Endothelial cell of umbilical vein (primary cell): ENCODE results near the gene SCAMP2. TPM values are rescaled to one million over a fixed set of nuclear protein-coding genes. Genes with fewer than 3 reads are reported as not detected.

Source experiments
- BruUV-seq: library from RNA; stranded (reverse); fragments of 400-500 nt; replicated peaks from 2 replicates; lab custom pipeline; 2021; lab: Mats Ljungman, UMichigan
- CTCF ChIA-PET: fragments of 300-600, 350-600 bp; sonication (Branson Sonifier 250); formaldehyde crosslinking; loops from one replicate; lab custom pipeline; 2021; ENCODE audit warnings: antibody characterized with exemption, inconsistent platforms; lab: Charles Lee
- POLR2A ChIA-PET: fragments of 300-600, 350-600 bp; sonication (Branson Sonifier 250); formaldehyde crosslinking; loops from one replicate; lab custom pipeline; 2021; ENCODE audit warnings: antibody characterized with exemption, inconsistent platforms; lab: Charles Lee
- DNase-seq: peaks from one replicate; pipeline ENCODE4 v3.0.0-alpha.2; 2011; ENCODE audit warnings: low read depth, low spot score
- FAIRE-seq: peaks from 2 replicates; lab custom pipeline; 2011; peaks lifted over from hg19 to GRCh38; lab: Jason Lieb, UNC
- H2AFZ ChIP-seq: 2 replicates; pipeline ENCODE4 v1.6.0; 2012; ENCODE audit warnings: low read depth, low read length, control low read depth, inconsistent platforms
- H3K27ac ChIP-seq: 2 replicates; pipeline ENCODE4 v1.5.1; 2011; ENCODE audit warnings: low read depth, mild to moderate bottlenecking, control low read depth, low read length, moderate library complexity; ENCODE audit not compliant: insufficient read depth
- H3K27me3 ChIP-seq, 2 experiments: 2 replicates each; pipeline versions ENCODE4 v1.6.0 to v1.6.1; 2011; ENCODE audit warnings: low read length in 2 of 2, mixed read lengths in 1 of 2; ENCODE audit not compliant: control insufficient read depth in 2 of 2, insufficient read depth in 2 of 2
- H3K36me3 ChIP-seq, 2 experiments: 2 replicates in 1 of 2; 3 replicates in 1 of 2; pipeline ENCODE4 v1.5.1; 2011; ENCODE audit warnings: low read length in 2 of 2, mild to moderate bottlenecking in 1 of 2, moderate library complexity in 1 of 2; ENCODE audit not compliant: control insufficient read depth in 2 of 2, insufficient read depth in 2 of 2; ENCODE audit errors: extremely low read depth in 1 of 2
- H3K4me1 ChIP-seq: 3 replicates; pipeline ENCODE4 v1.5.1; 2011; ENCODE audit warnings: mild to moderate bottlenecking, low read length; ENCODE audit not compliant: control insufficient read depth, insufficient read depth; ENCODE audit errors: extremely low read depth
- H3K4me2 ChIP-seq: 2 replicates; pipeline ENCODE4 v1.6.1; 2011; ENCODE audit warnings: low read length, control low read depth, mixed read lengths; ENCODE audit not compliant: insufficient read depth
- H3K4me3 ChIP-seq, 3 experiments: fragments of 200-600 bp in 1 of 3; sonication (generic), shearing (Covaris generic) in 1 of 3; replicated peaks in 1 of 3; 2 replicates each; pipeline ENCODE4 v1.5.1; 2011 to 2016; ENCODE audit warnings: control low read depth in 3 of 3, low read length in 3 of 3, mild to moderate bottlenecking in 2 of 3, inconsistent platforms in 1 of 3, low read depth in 1 of 3, moderate library complexity in 1 of 3; ENCODE audit not compliant: insufficient read depth in 1 of 3
- H3K79me2 ChIP-seq: 2 replicates; pipeline ENCODE4 v1.6.0; 2012; ENCODE audit warnings: low read length, inconsistent platforms; ENCODE audit not compliant: control insufficient read depth, insufficient read depth
- H3K9ac ChIP-seq: replicated peaks from 2 replicates; pipeline ENCODE3; 2011; ENCODE audit warnings: low read length, control low read depth; ENCODE audit not compliant: insufficient read depth; ENCODE audit errors: extremely low read depth
- H3K9me1 ChIP-seq: replicated peaks from 3 replicates; pipeline ENCODE4 v1.6.0; 2011; ENCODE audit warnings: mild to moderate bottlenecking, low read length; ENCODE audit not compliant: control insufficient read depth, insufficient read depth; ENCODE audit errors: extremely low read depth
- H3K9me3 ChIP-seq: replicated peaks from 2 replicates; pipeline ENCODE4 v1.5.1; 2012; ENCODE audit warnings: low read length, inconsistent platforms; ENCODE audit not compliant: control insufficient read depth, insufficient read depth
- H4K20me1 ChIP-seq: replicated peaks from 2 replicates; pipeline ENCODE3; 2011; ENCODE audit warnings: mild to moderate bottlenecking, low read length; ENCODE audit not compliant: control insufficient read depth, insufficient read depth; ENCODE audit errors: extremely low read depth
- FOS ChIP-seq: IDR thresholded peaks from 2 replicates; pipeline ENCODE4 v1.6.1; 2011; ENCODE audit warnings: mild to moderate bottlenecking, low read length, moderate library complexity, borderline replicate concordance; ENCODE audit not compliant: insufficient read depth
- GATA2 ChIP-seq: IDR thresholded peaks from 2 replicates; pipeline ENCODE4 v1.7.0; 2011; ENCODE audit warnings: low read depth, mild to moderate bottlenecking, moderate library complexity, mixed read lengths, low read length; ENCODE audit not compliant: insufficient read length, insufficient read depth
- JUN ChIP-seq: IDR thresholded peaks from 2 replicates; pipeline ENCODE4 v1.6.1; 2011; ENCODE audit warnings: borderline replicate concordance, low read depth; ENCODE audit not compliant: insufficient read length, insufficient read depth
- POLR2A ChIP-seq: IDR thresholded peaks from 2 replicates; pipeline ENCODE4 v1.6.1; 2012; ENCODE audit warnings: low read depth, mild to moderate bottlenecking, control low read depth, low read length
- POLR2AphosphoS5 ChIP-seq: IDR thresholded peaks from 2 replicates; pipeline ENCODE4 v1.6.1; 2012; ENCODE audit warnings: low read depth, mild to moderate bottlenecking, control low read depth, low read length, moderate library complexity; ENCODE audit not compliant: insufficient read depth
- dilution Hi-C: fragments of 300-500 bp; cut with MboI; formaldehyde crosslinking; loops from one replicate; pipeline ENCODE4 v1.15.0; 2019; ENCODE audit warnings: low sequenced_read_pairs; ENCODE audit not compliant: extremely low pct_ligation_motif_present
- intact Hi-C: fragments of 100-400 bp; cut with micrococcal nuclease; formaldehyde crosslinking; loops from one replicate; pipeline ENCODE4 v1.10.0; 2022
- polyA plus RNA-seq, 4 experiments: library from polyadenylated mRNA; depleted of rRNA in 3 of 4; stranded (reverse) in 3 of 4; unstranded in 1 of 4; fragments of >200 nt; gene quantifications; 2 replicates each; pipeline versions ENCODE4 v1.2.1 to v1.2.3, GENCODE V29; 2011 to 2012; ENCODE audit warnings: missing spikeins in 1 of 4
- total RNA-seq: library from RNA; stranded (reverse); gene quantifications from 2 replicates; pipeline ENCODE4 v1.2.3, GENCODE V29; 2021
- TF ChIP-seq, protein P1 (sequence below), 2 donors: IDR thresholded peaks; 1 replicate in 1 of 2; 2 replicates in 1 of 2; pipeline ENCODE4 v1.5.1; 2011; ENCODE audit warnings: low read length in 2 of 2, mild to moderate bottlenecking in 2 of 2, moderate library complexity in 2 of 2, control low read depth in 1 of 2, inconsistent platforms in 1 of 2, low read depth in 1 of 2; ENCODE audit not compliant: insufficient read depth in 1 of 2; ENCODE audit errors: extremely low read depth in 1 of 2

The SCAMP2 gene
- total and polyA plus RNA-seq, 2 donors (not counting 3 experiments of a cell fraction or from before 2014, with no cell fraction given): 67.3 to 256 TPM

DNA sequence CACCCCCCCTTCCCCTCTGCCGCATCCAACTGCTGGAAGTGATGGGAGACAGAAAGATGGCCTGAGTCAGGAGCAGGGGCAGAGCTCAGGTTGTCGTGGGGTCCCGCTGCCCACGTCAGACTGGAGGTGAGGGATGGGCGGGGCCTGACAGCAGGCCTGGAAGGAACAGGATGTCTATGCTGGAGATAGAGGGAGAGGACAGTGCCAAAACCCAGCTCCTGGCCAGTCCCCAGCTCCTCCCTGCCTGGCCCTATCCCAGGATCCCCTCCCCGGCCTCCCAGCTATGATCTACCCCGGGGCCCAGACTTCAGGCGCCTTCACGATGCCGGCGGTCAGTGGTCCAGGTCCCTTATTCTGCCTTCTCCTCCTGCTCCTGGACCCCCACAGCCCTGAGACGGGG lies 60.6 kb downstream of the SCAMP2 start, which contains the start of gene LMAN1L:
Gene LMAN1L, plus strand, starts transcription at position 303 of the 400 bp plus-strand sequence. Its CDS starts 20 bp downstream, at position 323.
- FAIRE-seq: no peak
- H3K9ac ChIP-seq: no peak within 1 kb of the TSS
- TF ChIP-seq, protein P1, sequence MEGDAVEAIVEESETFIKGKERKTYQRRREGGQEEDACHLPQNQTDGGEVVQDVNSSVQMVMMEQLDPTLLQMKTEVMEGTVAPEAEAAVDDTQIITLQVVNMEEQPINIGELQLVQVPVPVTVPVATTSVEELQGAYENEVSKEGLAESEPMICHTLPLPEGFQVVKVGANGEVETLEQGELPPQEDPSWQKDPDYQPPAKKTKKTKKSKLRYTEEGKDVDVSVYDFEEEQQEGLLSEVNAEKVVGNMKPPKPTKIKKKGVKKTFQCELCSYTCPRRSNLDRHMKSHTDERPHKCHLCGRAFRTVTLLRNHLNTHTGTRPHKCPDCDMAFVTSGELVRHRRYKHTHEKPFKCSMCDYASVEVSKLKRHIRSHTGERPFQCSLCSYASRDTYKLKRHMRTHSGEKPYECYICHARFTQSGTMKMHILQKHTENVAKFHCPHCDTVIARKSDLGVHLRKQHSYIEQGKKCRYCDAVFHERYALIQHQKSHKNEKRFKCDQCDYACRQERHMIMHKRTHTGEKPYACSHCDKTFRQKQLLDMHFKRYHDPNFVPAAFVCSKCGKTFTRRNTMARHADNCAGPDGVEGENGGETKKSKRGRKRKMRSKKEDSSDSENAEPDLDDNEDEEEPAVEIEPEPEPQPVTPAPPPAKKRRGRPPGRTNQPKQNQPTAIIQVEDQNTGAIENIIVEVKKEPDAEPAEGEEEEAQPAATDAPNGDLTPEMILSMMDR (IDR thresholded peaks at IDR 0.05; ENCODE audit: extremely low read depth in 1 of 2, insufficient read depth in 1 of 2, low read depth in 1 of 2, low read length in 2 of 2): no peak
- no peak for TF ChIP-seq POLR2A
- no peak for TF ChIP-seq GATA2
- no peak for TF ChIP-seq JUN

DNA sequence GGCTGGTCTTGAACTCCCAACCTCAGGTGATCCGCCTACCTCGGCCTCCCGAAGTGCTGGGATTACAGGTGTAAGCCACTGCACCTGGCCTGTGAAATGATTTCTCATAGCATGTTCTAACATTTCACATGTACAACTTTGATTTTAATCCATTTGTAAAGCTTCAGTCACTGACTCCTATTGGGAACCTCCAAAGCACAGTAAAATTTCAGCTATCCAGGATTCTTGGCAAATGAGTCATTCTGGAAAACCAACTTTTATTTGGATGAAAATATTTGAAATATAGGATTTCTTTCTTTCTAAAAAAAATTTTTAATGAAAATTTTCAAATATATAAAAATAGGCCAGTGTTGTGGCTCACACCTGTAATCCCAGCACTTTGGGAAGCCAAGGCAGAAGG lies 63.2 kb downstream of the SCAMP2 start:
- intact Hi-C loops: no loop called here
- dilution Hi-C loops: no loop called here
- Histone ChIP-seq H3K4me1 (no peaks in the 10 kb centered on the region), H3K79me2 (no peaks in the 10 kb centered on the region), H3K4me3 (no peak overlapping the region), H4K20me1 (no peaks in the 10 kb centered on the region), H3K36me3 (no peaks in the 10 kb centered on the region), H3K27me3 (no peaks in the 10 kb centered on the region), H3K9me3 (no peaks in the 10 kb centered on the region), H2AFZ (no peak overlapping the region), H3K9me1 (no peaks in the 10 kb centered on the region), H3K9ac (no peak overlapping the region), H3K4me2 (no peak overlapping the region), H3K27ac (no peak overlapping the region)
- CTCF ChIA-PET: interaction anchor here (1.2 to 2.6 kb wide), 8 partner anchors 9 to 141 kb away, joined by 3 to 11 read pairs (median 5); no protein-coding TSS in a partner anchor
- TF ChIP-seq POLR2AphosphoS5 (no peak), FOS (peak; percentile 43)
- DNase-seq (no peak), FAIRE-seq (no peak)
- POLR2A ChIA-PET: interaction anchor here (0.9 kb wide), 1 partner anchor 141 kb away, joined by 6 read pairs; no protein-coding TSS in a partner anchor
- BruUV-seq: no TSS peak

More for the DNA sequence above, 60.6 kb downstream of the SCAMP2 start, which contains the start of gene LMAN1L:
- DNase-seq: no peak
- dilution Hi-C loops: no loop called here
- Histone ChIP-seq H3K27ac (no peak within 1 kb of the TSS), H3K4me3 (no peak within 1 kb of the TSS), H3K9me3 (no peaks in the 10 kb centered on the region), H2AFZ (no peak within 1 kb of the TSS), H3K4me1 (no peaks in the 10 kb centered on the region), H4K20me1 (no peaks in the 10 kb centered on the region), H3K4me2 (no peak within 1 kb of the TSS), H3K36me3 (no peaks in the 10 kb centered on the region), H3K79me2 (no peaks in the 10 kb centered on the region), H3K9me1 (no peaks in the 10 kb centered on the region), H3K27me3 (no peaks in the 10 kb centered on the region)
- ChIA-PET CTCF (interaction anchor here (0.8 to 1.1 kb wide), 4 partner anchors 15 to 44 kb away, joined by 3 read pairs; partner anchors contain the start of gene CPLX3), POLR2A (no interaction called here)
- intact Hi-C loops: no loop called here
- no TSS peak for BruUV-seq
